CD8-positive, alpha-beta memory T cell (primary cell): ENCODE data around the gene ZMYND8. TPM values are rescaled to one million over a fixed set of nuclear protein-coding genes. Genes with fewer than 3 reads are reported as not detected.

ENCODE experiments used
- CTCF ChIA-PET: fragments of 350-600 bp; sonication (Branson Sonifier 250); formaldehyde crosslinking; loops from one replicate; lab custom pipeline; 2021; ENCODE audit warnings: antibody characterized with exemption; lab: Charles Lee
- POLR2A ChIA-PET: fragments of 350-600 bp; sonication (Branson Sonifier 250); formaldehyde crosslinking; loops from one replicate; lab custom pipeline; 2021; ENCODE audit warnings: antibody characterized with exemption; lab: Charles Lee
- DNase-seq, 5 donors: peaks; one replicate each; pipeline versions ENCODE4 v3.0.0 to v3.0.0-alpha.2; 2020 to 2022; ENCODE audit warnings: mixed read lengths in 1 of 5
- H3K27ac ChIP-seq: one replicate; pipeline ENCODE4 v1.7.0; 2013; ENCODE audit warnings: low read depth, mild to moderate bottlenecking, low read length, moderate library complexity
- H3K27me3 ChIP-seq: 2 replicates; pipeline ENCODE4 v1.7.0; 2013; ENCODE audit warnings: low read length, mild to moderate bottlenecking; ENCODE audit not compliant: insufficient read depth, poor library complexity, severe bottlenecking
- H3K36me3 ChIP-seq: 2 replicates; pipeline ENCODE4 v1.7.0; 2013; ENCODE audit warnings: mild to moderate bottlenecking, low read length, moderate library complexity; ENCODE audit not compliant: insufficient read depth
- H3K4me1 ChIP-seq: 2 replicates; pipeline ENCODE4 v1.7.0; 2013; ENCODE audit warnings: mild to moderate bottlenecking, low read length, moderate library complexity; ENCODE audit not compliant: insufficient read depth
- H3K4me3 ChIP-seq: 2 replicates; pipeline ENCODE4 v1.7.0; 2013; ENCODE audit warnings: mild to moderate bottlenecking, low read length
- H3K9me3 ChIP-seq: 2 replicates; pipeline ENCODE4 v1.7.0; 2013; ENCODE audit warnings: mild to moderate bottlenecking, low read length
- H3K27ac Mint-ChIP-seq, 8 donors: one replicate each; pipeline ENCODE4 v1.8.0; 2020 to 2021; ENCODE audit warnings: mixed read lengths in 8 of 8, mild to moderate bottlenecking in 6 of 8, inconsistent platforms in 3 of 8, moderate library complexity in 3 of 8
- H3K27me3 Mint-ChIP-seq, 2 donors: one replicate each; pipeline ENCODE4 v1.8.0; 2020 to 2021; ENCODE audit warnings: mixed read lengths in 2 of 2, mild to moderate bottlenecking in 1 of 2, moderate library complexity in 1 of 2
- H3K36me3 Mint-ChIP-seq, 3 donors: one replicate each; pipeline ENCODE4 v1.8.0; 2020 to 2021; ENCODE audit warnings: mixed read lengths in 3 of 3, inconsistent platforms in 1 of 3, mild to moderate bottlenecking in 1 of 3
- H3K4me1 Mint-ChIP-seq, 3 donors: one replicate each; pipeline ENCODE4 v1.8.0; 2020 to 2021; ENCODE audit warnings: mixed read lengths in 3 of 3, inconsistent platforms in 1 of 3, mild to moderate bottlenecking in 1 of 3
- H3K4me3 Mint-ChIP-seq, 7 donors: one replicate each; pipeline ENCODE4 v1.8.0; 2020 to 2021; ENCODE audit warnings: mixed read lengths in 7 of 7, mild to moderate bottlenecking in 6 of 7, moderate library complexity in 4 of 7, inconsistent platforms in 2 of 7
- H3K9me3 Mint-ChIP-seq, 5 donors: one replicate each; pipeline ENCODE4 v1.8.0; 2020 to 2022; ENCODE audit warnings: mixed read lengths in 5 of 5, mild to moderate bottlenecking in 3 of 5, moderate library complexity in 2 of 5, inconsistent platforms in 1 of 5
- polyA plus RNA-seq: library from polyadenylated mRNA; unstranded; fragments of 300-500 nt; fragmentation: Illumina TruSeq; gene quantifications from one replicate; pipeline ENCODE4 v1.2.3, GENCODE V29; 2021
- total RNA-seq, 2 experiments: library from RNA; stranded (reverse); gene quantifications; one replicate each; pipeline ENCODE4 v1.2.3, GENCODE V29; 2021

The ZMYND8 gene
- total and polyA plus RNA-seq, 3 experiments from 2014 or later = 20.9 to 30.7 (median 25.8) TPM

DNA sequence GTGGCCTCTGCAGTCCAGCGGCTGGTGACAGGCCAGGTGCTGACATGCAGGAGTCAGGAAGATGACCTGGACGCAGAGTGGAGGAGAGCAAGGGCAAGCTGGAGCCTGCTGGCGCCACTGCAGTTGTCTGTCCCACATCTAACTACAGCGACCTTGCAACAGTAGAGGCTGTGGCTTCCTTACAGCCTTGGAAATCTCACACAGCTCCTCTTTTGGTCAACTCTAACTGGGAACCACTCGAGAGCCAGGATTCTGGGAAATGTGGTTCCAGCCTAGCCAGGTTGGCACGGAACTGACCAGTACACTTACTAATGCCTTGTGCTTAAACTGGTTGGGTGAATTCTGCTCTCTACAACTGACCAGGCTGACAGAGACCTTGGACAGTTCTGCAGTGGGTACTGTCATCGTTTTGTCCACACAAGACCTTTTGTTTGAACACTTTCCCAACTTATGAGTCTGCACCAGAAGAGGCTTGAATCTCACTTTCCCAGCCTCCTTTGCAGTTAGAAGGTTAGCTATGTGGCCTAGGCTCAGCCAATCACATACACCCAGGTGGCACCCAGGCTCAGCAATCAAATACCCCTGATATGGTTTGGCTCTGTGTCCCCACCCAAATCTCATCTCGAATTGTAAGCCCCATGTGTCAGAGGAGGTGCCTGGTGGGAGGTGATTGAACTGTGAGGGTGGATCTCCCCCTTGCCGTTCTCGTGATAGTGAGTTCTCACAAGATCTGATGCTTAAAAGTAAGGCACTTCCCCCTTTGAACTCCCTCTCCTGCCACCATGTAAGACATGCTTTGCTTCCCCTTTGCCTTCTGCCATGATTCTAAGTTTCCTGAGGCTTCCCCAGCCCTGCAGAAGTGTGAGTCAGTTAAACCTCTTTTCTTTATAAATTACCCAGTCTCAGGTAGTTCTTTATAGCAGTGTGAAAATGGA lies 153.5 kb downstream of the ZMYND8 start:
- no peaks in the 10 kb centered on the region for H3K27me3 ChIP-seq
- Mint-ChIP-seq H3K36me3 (peaks cover 1 to 4% (median 4%) of the 10 kb centered on the region in 3 donors), H3K4me1 (peaks cover 2 to 7% (median 5%) of the 10 kb centered on the region in 3 donors), H3K4me3 (no peak overlapping the region), H3K9me3 (no peaks in the 10 kb centered on the region), H3K27me3 (peaks cover 0 to 2% of the 10 kb centered on the region in 2 donors), H3K27ac (peak overlapping the region in 1 of 8 donors; percentile 23)
- CTCF ChIA-PET = interaction anchor here (0.7 to 1.4 kb wide), 2 partner anchors 10 to 181 kb away, joined by 3 to 4 read pairs; no protein-coding TSS in a partner anchor
- no peaks in the 10 kb centered on the region for H3K4me1 ChIP-seq
- no peaks in the 10 kb centered on the region for H3K9me3 ChIP-seq
- H3K27ac ChIP-seq = no peak overlapping the region
- no peaks in the 10 kb centered on the region for H3K36me3 ChIP-seq
- POLR2A ChIA-PET = no interaction called here
- DNase-seq = no peak
- H3K4me3 ChIP-seq = no peak overlapping the region

DNA sequence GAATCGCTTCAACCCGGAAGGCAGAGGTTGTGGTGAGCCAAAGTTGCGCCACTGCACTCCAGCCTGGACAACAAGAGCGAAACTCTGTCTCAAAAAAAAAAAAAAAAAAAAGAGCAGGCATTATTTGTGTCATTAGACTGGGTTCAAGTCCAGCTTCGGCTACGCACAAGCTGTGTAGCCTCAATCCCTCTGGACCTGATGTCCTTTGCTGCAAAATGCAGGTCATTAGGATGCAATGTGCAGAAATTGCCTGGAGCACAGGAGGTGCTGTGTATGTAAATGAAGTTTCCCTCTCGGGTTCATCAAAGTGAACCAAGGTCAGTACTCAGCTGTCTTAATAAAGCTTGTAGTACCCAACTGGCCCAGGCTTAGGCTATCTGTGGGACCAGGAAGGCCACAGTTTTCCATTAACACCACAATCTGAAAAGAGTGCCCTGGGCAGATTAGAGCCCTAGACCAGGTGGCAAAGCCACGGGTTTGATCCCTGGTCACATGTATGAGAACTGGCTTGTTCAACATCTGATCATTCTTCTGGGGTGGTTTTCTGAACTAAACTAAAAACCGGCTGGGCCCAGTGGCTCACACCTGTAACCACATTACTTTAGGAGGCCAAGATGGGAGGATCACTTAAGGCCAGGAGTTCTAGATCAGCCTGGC lies 155.3 kb downstream of the ZMYND8 start:
- Mint-ChIP-seq H3K9me3 (no peaks in the 10 kb centered on the region), H3K27me3 (peaks cover 2% of the 10 kb centered on the region in 2 donors), H3K4me1 (peaks cover 5 to 11% (median 10%) of the 10 kb centered on the region in 3 donors), H3K36me3 (peaks cover 0 to 1% (median 0%) of the 10 kb centered on the region in 3 donors), H3K27ac (no peak overlapping the region), H3K4me3 (no peak overlapping the region)
- H3K27ac ChIP-seq = no peak overlapping the region
- H3K36me3 ChIP-seq = no peaks in the 10 kb centered on the region
- POLR2A ChIA-PET = no interaction called here
- no peak overlapping the region for H3K4me3 ChIP-seq
- no peak for DNase-seq
- peaks cover 4% of the 10 kb centered on the region for H3K4me1 ChIP-seq
- H3K27me3 ChIP-seq = no peaks in the 10 kb centered on the region
- H3K9me3 ChIP-seq = no peaks in the 10 kb centered on the region
- CTCF ChIA-PET = interaction anchor here (1.0 to 1.5 kb wide), 3 partner anchors 12 to 183 kb away, joined by 3 to 6 read pairs (median 4); no protein-coding TSS in a partner anchor

- H3K27ac Mint-ChIP-seq = peak overlapping the region in 2 of 8 donors; percentile 21 to 90
- ChIA-PET POLR2A (no interaction called here), CTCF (interaction anchor here (0.7 to 4.3 kb wide), 4 partner anchors 8 to 185 kb away, joined by 3 to 38 read pairs (median 5); no protein-coding TSS in a partner anchor)
- no peak for DNase-seq
- Histone ChIP-seq H3K9me3 (no peaks in the 10 kb centered on the region), H3K27me3 (no peaks in the 10 kb centered on the region), H3K36me3 (no peaks in the 10 kb centered on the region), H3K4me3 (no peak overlapping the region), H3K27ac (no peak overlapping the region), H3K4me1 (peaks cover 4% of the 10 kb centered on the region)
- peaks cover 0 to 1% (median 0%) of the 10 kb centered on the region in 3 donors for H3K36me3 Mint-ChIP-seq
- peaks cover 6% of the 10 kb centered on the region in 3 donors for H3K4me1 Mint-ChIP-seq
- peaks cover 2 to 3% of the 10 kb centered on the region in 2 donors for H3K27me3 Mint-ChIP-seq
- no peaks in the 10 kb centered on the region for H3K9me3 Mint-ChIP-seq
- H3K4me3 Mint-ChIP-seq = no peak overlapping the region
Measured at GRCh38 chr20:47198996-47199552, 157.4 kb downstream of the ZMYND8 start.

DNA sequence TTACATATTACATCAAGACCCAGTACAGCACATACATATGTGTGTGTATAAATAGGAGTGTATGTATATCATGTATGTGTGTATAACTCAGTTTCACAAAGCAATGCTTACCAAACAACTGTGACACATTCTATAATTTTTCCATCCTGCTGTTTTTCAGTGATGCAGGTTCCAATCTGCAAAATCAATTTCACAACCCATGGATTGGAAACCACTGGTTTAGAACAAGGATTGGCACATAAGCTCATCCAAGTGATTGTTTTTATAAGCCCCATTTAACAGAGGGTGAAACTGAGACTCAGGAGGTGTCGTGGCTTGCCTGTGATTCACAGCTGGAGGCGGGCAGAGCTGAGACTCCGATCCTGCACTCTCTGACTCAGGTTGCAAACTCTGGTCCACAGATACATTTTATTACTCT lies 158.2 kb downstream of the ZMYND8 start:
- peaks cover 2 to 3% of the 10 kb centered on the region in 2 donors for H3K27me3 Mint-ChIP-seq
- no peak for DNase-seq
- Histone ChIP-seq H3K9me3 (no peaks in the 10 kb centered on the region), H3K4me1 (peaks cover 4% of the 10 kb centered on the region), H3K27ac (no peak overlapping the region), H3K27me3 (no peaks in the 10 kb centered on the region), H3K36me3 (no peaks in the 10 kb centered on the region), H3K4me3 (no peak overlapping the region)
- H3K4me1 Mint-ChIP-seq = peaks cover 6% of the 10 kb centered on the region in 3 donors
- H3K4me3 Mint-ChIP-seq = no peak overlapping the region
- H3K27ac Mint-ChIP-seq = no peak overlapping the region
- H3K9me3 Mint-ChIP-seq = no peaks in the 10 kb centered on the region
- CTCF ChIA-PET = interaction anchor here (1.1 to 4.3 kb wide), 3 partner anchors 9 to 185 kb away, joined by 3 to 38 read pairs (median 4); no protein-coding TSS in a partner anchor
- POLR2A ChIA-PET = no interaction called here
- no peaks in the 10 kb centered on the region for H3K36me3 Mint-ChIP-seq

- no peak overlapping the region for H3K4me3 ChIP-seq
- Mint-ChIP-seq H3K9me3 (no peaks in the 10 kb centered on the region), H3K27me3 (peaks cover 2 to 3% of the 10 kb centered on the region in 2 donors), H3K36me3 (no peaks in the 10 kb centered on the region), H3K27ac (no peak overlapping the region), H3K4me1 (peaks cover 6% of the 10 kb centered on the region in 3 donors), H3K4me3 (peak overlapping the region in 1 of 7 donors; percentile 48)
- no peaks in the 10 kb centered on the region for H3K9me3 ChIP-seq
- no peaks in the 10 kb centered on the region for H3K27me3 ChIP-seq
- ChIA-PET POLR2A (no interaction called here), CTCF (interaction anchor here (0.7 to 4.3 kb wide), 8 partner anchors 9 to 425 kb away, joined by 3 to 38 read pairs (median 4); no protein-coding TSS in a partner anchor)
- peaks cover 4% of the 10 kb centered on the region for H3K4me1 ChIP-seq
- peak; percentile 52 to 79 (median 60) for DNase-seq
- H3K27ac ChIP-seq = no peak overlapping the region
- H3K36me3 ChIP-seq = no peaks in the 10 kb centered on the region
Measured at GRCh38 chr20:47196091-47197081, 160.1 kb downstream of the ZMYND8 start.

GRCh38 chr20:47195573-47195972 lies 160.9 kb downstream of the ZMYND8 start:
- no peak for DNase-seq

DNA sequence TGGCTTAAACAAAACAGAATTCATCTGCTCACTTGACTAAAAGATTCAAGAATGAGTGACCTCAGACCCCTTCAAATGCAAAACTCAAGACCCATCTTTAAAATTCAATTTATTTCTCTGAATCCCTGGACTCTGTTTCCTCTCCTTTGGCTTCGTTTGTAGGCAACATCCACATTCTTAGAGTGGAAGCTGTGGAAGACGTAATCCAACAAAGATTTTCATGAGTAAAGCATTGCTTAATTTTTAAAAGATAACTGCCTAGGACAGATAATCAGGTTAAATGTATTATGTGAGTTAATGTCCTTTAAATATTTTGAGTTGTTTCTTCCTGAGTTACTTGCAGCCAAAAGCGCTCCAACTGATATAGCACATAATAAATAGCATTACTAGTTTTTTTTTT lies 164.5 kb downstream of the ZMYND8 start:
- ChIA-PET POLR2A (no interaction called here), CTCF (interaction anchor here (1.6 kb wide), 1 partner anchor 192 kb away, joined by 6 read pairs; no protein-coding TSS in a partner anchor)
- no peaks in the 10 kb centered on the region for H3K9me3 Mint-ChIP-seq
- no peaks in the 10 kb centered on the region for H3K9me3 ChIP-seq
- no peaks in the 10 kb centered on the region for H3K27me3 ChIP-seq
- H3K4me3 Mint-ChIP-seq = no peak overlapping the region
- H3K4me3 ChIP-seq = no peak overlapping the region
- H3K27ac ChIP-seq = no peak overlapping the region
- no peaks in the 10 kb centered on the region for H3K36me3 Mint-ChIP-seq
- H3K4me1 ChIP-seq = peaks cover 4% of the 10 kb centered on the region
- peaks cover 19 to 20% of the 10 kb centered on the region in 2 donors for H3K27me3 Mint-ChIP-seq
- peaks cover 12 to 22% (median 13%) of the 10 kb centered on the region in 3 donors for H3K4me1 Mint-ChIP-seq
- no peak overlapping the region for H3K27ac Mint-ChIP-seq
- no peak for DNase-seq
- H3K36me3 ChIP-seq = no peaks in the 10 kb centered on the region

More at GRCh38 chr20:47195573-47195972, 160.9 kb downstream of the ZMYND8 start:
- Histone ChIP-seq H3K4me3 (no peak overlapping the region), H3K4me1 (peaks cover 4% of the 10 kb centered on the region), H3K27me3 (no peaks in the 10 kb centered on the region), H3K36me3 (no peaks in the 10 kb centered on the region), H3K27ac (no peak overlapping the region), H3K9me3 (no peaks in the 10 kb centered on the region)
- Mint-ChIP-seq H3K4me1 (peaks cover 6% of the 10 kb centered on the region in 3 donors), H3K27ac (no peak overlapping the region), H3K36me3 (no peaks in the 10 kb centered on the region), H3K27me3 (peaks cover 2 to 3% of the 10 kb centered on the region in 2 donors), H3K4me3 (no peak overlapping the region), H3K9me3 (no peaks in the 10 kb centered on the region)
- CTCF ChIA-PET = interaction anchor here (4.3 kb wide), 1 partner anchor 188 kb away, joined by 38 read pairs; no protein-coding TSS in a partner anchor
- POLR2A ChIA-PET = no interaction called here
